K562 (cell line): ENCODE measurements around the gene CLN5. TPM values are rescaled to one million over a fixed set of nuclear protein-coding genes. Genes with fewer than 3 reads are reported as not detected.

Source experiments
- ATAC-seq: fragments of 200-7000 bp; cut with Tn5 transposase; 3 replicates; pipeline ENCODE4 v1.9.1; 2020; ENCODE audit warnings: moderate library complexity
- BruUV-seq: library from RNA; stranded (reverse); fragments of 400-500 nt; replicated peaks from 2 replicates; lab custom pipeline; 2021; lab: Mats Ljungman, UMichigan
- CTCF ChIA-PET: fragments of 300-600 bp; formaldehyde crosslinking; extraction: SDS; loops from one replicate; lab custom pipeline; 2021; ENCODE audit warnings: low intra/inter-chr PET ratio; lab: Yijun Ruan, JAX
- POLR2A ChIA-PET: fragments of 300-600, 350-650 bp; sonication (Branson Sonifier 250); formaldehyde crosslinking; extraction: SDS; loops from one replicate; lab custom pipeline; 2021; ENCODE audit warnings: antibody characterized with exemption, inconsistent platforms; lab: Yijun Ruan, JAX
- DNase-seq, 4 experiments: peaks; one replicate each; pipeline versions ENCODE4 v3.0.0 to v3.0.0-alpha.2; 2011 to 2018; ENCODE audit warnings: low spot score in 3 of 4, mixed read lengths in 3 of 4; ENCODE audit errors: extremely low read depth in 1 of 4
- FAIRE-seq: peaks from 2 replicates; lab custom pipeline; 2011; peaks lifted over from hg19 to GRCh38; lab: Jason Lieb, UNC
- H2AFZ ChIP-seq: 2 replicates; pipeline ENCODE4 v1.6.0; 2011; ENCODE audit warnings: low read depth, low read length, control low read depth, inconsistent platforms
- H3K27ac ChIP-seq: fragments of 200-600 bp; 3 replicates; pipeline ENCODE4 v1.8.0; 2011; ENCODE audit warnings: low read depth, mild to moderate bottlenecking, control low read depth, inconsistent platforms, low read length, moderate library complexity, mixed read lengths; ENCODE audit errors: extremely low read depth
- H3K27me3 ChIP-seq, 2 experiments: fragments of 300-600 bp in 1 of 2; 2 replicates in 1 of 2; 3 replicates in 1 of 2; pipeline versions ENCODE4 v1.6.0 to v1.8.0; 2011; ENCODE audit warnings: inconsistent platforms in 2 of 2, low read length in 2 of 2, mild to moderate bottlenecking in 1 of 2, mixed read lengths in 1 of 2, moderate library complexity in 1 of 2; ENCODE audit not compliant: control insufficient read depth in 2 of 2, insufficient read depth in 2 of 2
- H3K36me3 ChIP-seq: fragments of 300-600 bp; 3 replicates; pipeline ENCODE4 v1.8.0; 2011; ENCODE audit warnings: mild to moderate bottlenecking, low read length, inconsistent platforms; ENCODE audit not compliant: control insufficient read depth, insufficient read depth
- H3K4me1 ChIP-seq, 2 experiments: fragments of 200-600 bp in 1 of 2; replicated peaks in 1 of 2; 2 replicates in 1 of 2; 3 replicates in 1 of 2; pipeline versions ENCODE4 v1.5.1 to v1.8.0; 2011; ENCODE audit warnings: inconsistent platforms in 2 of 2, low read length in 2 of 2, mild to moderate bottlenecking in 1 of 2, mixed read lengths in 1 of 2, moderate library complexity in 1 of 2; ENCODE audit not compliant: control insufficient read depth in 2 of 2, insufficient read depth in 2 of 2
- H3K4me2 ChIP-seq: 2 replicates; pipeline ENCODE4 v1.6.1; 2011; ENCODE audit warnings: low read length, control low read depth, inconsistent platforms, mixed read lengths; ENCODE audit not compliant: insufficient read depth
- H3K4me3 ChIP-seq: fragments of 200-600 bp; sonication (generic), shearing (Covaris generic); 2 replicates; pipeline ENCODE4 v1.5.1; 2016; ENCODE audit warnings: control low read depth, inconsistent platforms
- H3K79me2 ChIP-seq: fragments of 200-600 bp; 3 replicates; pipeline ENCODE4 v1.8.0; 2011; ENCODE audit warnings: low read length, inconsistent platforms; ENCODE audit not compliant: control insufficient read depth, insufficient read depth
- H3K9ac ChIP-seq, 2 experiments: 2 replicates each; pipeline versions ENCODE4 v1.6.0 to v1.6.1; 2011; ENCODE audit warnings: low read depth in 2 of 2, low read length in 2 of 2, control low read depth in 1 of 2, inconsistent platforms in 1 of 2, mild to moderate bottlenecking in 1 of 2, mixed read lengths in 1 of 2; ENCODE audit not compliant: insufficient read depth in 1 of 2
- H3K9me1 ChIP-seq: one replicate; pipeline ENCODE4 v1.6.0; 2011; ENCODE audit warnings: inconsistent platforms, mild to moderate bottlenecking, low read length, moderate library complexity; ENCODE audit not compliant: control insufficient read depth, insufficient read depth
- H3K9me3 ChIP-seq: replicated peaks from 2 replicates; pipeline ENCODE4 v1.5.1; 2011; ENCODE audit warnings: low read depth, low read length, inconsistent platforms; ENCODE audit not compliant: control insufficient read depth, insufficient read depth
- H4K20me1 ChIP-seq: replicated peaks from 2 replicates; pipeline ENCODE4 v1.6.1; 2011; ENCODE audit warnings: low read length, inconsistent platforms, mixed read lengths; ENCODE audit not compliant: control insufficient read depth, insufficient read depth
- FOXM1 ChIP-seq, 2 experiments: fragments of 450-650 bp in 1 of 2; sonication (generic) in 1 of 2; formaldehyde crosslinking in 1 of 2; IDR thresholded peaks; 2 replicates each; pipeline versions ENCODE4 v1.6.1 to v1.9.0; 2017 to 2022; ENCODE audit warnings: low read depth in 2 of 2, mild to moderate bottlenecking in 2 of 2, missing genetic modification reagents in 1 of 2, moderate library complexity in 1 of 2
- KDM5B ChIP-seq: fragments of 200-600 bp; sonication (generic); IDR thresholded peaks from 2 replicates; pipeline ENCODE4 v1.6.1; 2012; ENCODE audit warnings: low read depth, mild to moderate bottlenecking, moderate library complexity, low read length, control low read depth, inconsistent platforms; ENCODE audit not compliant: insufficient replicate concordance
- MBD2 ChIP-seq: sonication (generic); IDR thresholded peaks from 2 replicates; pipeline ENCODE4 v1.6.1; 2016; ENCODE audit warnings: low read depth, borderline replicate concordance
- MECOM ChIP-seq: fragments of 250-450 bp; sonication (Bioruptor Pico); IDR thresholded peaks from 2 replicates; pipeline ENCODE4 v1.8.0; 2022; ENCODE audit warnings: inconsistent platforms
- PRMT5 ChIP-seq: sonication (generic); formaldehyde crosslinking; IDR thresholded peaks from 2 replicates; pipeline ENCODE4 v1.5.0; 2020; ENCODE audit warnings: missing genetic modification reagents
- RFX7 ChIP-seq: fragments of 250-450 bp; sonication (Bioruptor Pico); IDR thresholded peaks from 2 replicates; pipeline ENCODE4 v1.5.1; 2021; ENCODE audit warnings: mild to moderate bottlenecking
- TEAD2 ChIP-seq: fragments of 450-650 bp; IDR thresholded peaks from 2 replicates; pipeline ENCODE4 v1.6.1; 2016; ENCODE audit warnings: missing genetic modification characterization, control low read depth, missing compliant biosample characterization
- ZNF507 ChIP-seq: conservative IDR thresholded peaks from 2 replicates; pipeline ENCODE4 v1.6.1; 2017; ENCODE audit warnings: missing genetic modification characterization, missing compliant biosample characterization
- ZNF830 ChIP-seq: fragments of 250-450 bp; sonication (Bioruptor Pico); IDR thresholded peaks from 2 replicates; pipeline ENCODE4 v1.5.0; 2021; ENCODE audit warnings: mild to moderate bottlenecking
- WGBS: fragments of 100-300 bp; shearing (Covaris generic); methylation state at CpG from one replicate; pipeline ENCODE4 v1.1.6; 2016; ENCODE audit warnings: low coverage, mixed read lengths; ENCODE audit not compliant: insufficient coverage; ENCODE audit errors: missing lambda C conversion rate; 5-methylcytosine and 5-hydroxymethylcytosine counted together
- in situ Hi-C: fragments of 300-500 bp; cut with MboI; formaldehyde crosslinking; loops from 4 replicates; pipeline ENCODE4 v1.15.0; 2018; ENCODE audit warnings: inconsistent platforms, mixed read lengths
- intact Hi-C: fragments of 100-400 bp; cut with micrococcal nuclease; formaldehyde crosslinking; loops from 2 replicates; pipeline ENCODE4 v1.14.2; 2022
- polyA plus RNA-seq, 8 experiments: library from polyadenylated mRNA; depleted of rRNA in 4 of 8; stranded (reverse) in 5 of 8; unstranded in 3 of 8; fragments of >200 nt; fragmentation: Nextera tagmentation in 2 of 8; fragmentation: Illumina TruSeq in 1 of 8; extraction: Ambion mirVana in 2 of 8; extraction: Trizol in 1 of 8; gene quantifications; 2 replicates each; pipeline versions ENCODE4 v1.2.1 to v1.2.3, GENCODE V29; 2011 to 2014; ENCODE audit warnings: inconsistent platforms in 1 of 8, missing spikeins in 1 of 8
- total RNA-seq, 7 experiments: library from RNA; depleted of rRNA in 6 of 7; stranded (reverse); fragments of >200 nt in 6 of 7; fragmentation: Illumina TruSeq in 2 of 7; extraction: Trizol in 2 of 7; gene quantifications; 2 replicates each; pipeline versions ENCODE4 v1.2.1 to v1.2.3, GENCODE V29; 2011 to 2021; ENCODE audit warnings: low replicate concordance in 1 of 7
- TF ChIP-seq, protein P1 (sequence below): fragments of 250-450 bp; sonication (Bioruptor Pico); IDR thresholded peaks from 2 replicates; pipeline ENCODE4 v1.4.0; 2020; ENCODE audit warnings: mild to moderate bottlenecking, moderate library complexity

CLN5 gene
- total and polyA plus RNA-seq, 9 of the 15 experiments (the other 6 are each of a cell fraction or from before 2014, with no cell fraction given): 4.6 to 11.5 (median 7.2) TPM

- in situ Hi-C loops: no loop called here
These were observed 23.2 kb downstream of the CLN5 start for GRCh38 chr13:77014906-77015685.

More at GRCh38 chr13:77014906-77015685, 23.2 kb downstream of the CLN5 start:
- H3K4me2 ChIP-seq: no peak overlapping the region
- H3K27ac ChIP-seq: no peak overlapping the region
- no TSS peak for BruUV-seq
- H3K4me3 ChIP-seq: no peak overlapping the region
- H3K9me1 ChIP-seq: no peaks in the 10 kb centered on the region
- H3K27me3 ChIP-seq: no peaks in the 10 kb centered on the region
- no peaks in the 10 kb centered on the region for H3K9me3 ChIP-seq
- H3K9ac ChIP-seq: no peak overlapping the region
- H3K4me1 ChIP-seq: no peaks in the 10 kb centered on the region
- no peak for FAIRE-seq
- H2AFZ ChIP-seq: no peak overlapping the region
- no peak for DNase-seq
- ChIA-PET CTCF (no interaction called here), POLR2A (interaction anchor here (0.7 to 1.6 kb wide), 4 partner anchors 10 to 221 kb away, joined by 3 to 5 read pairs (median 3); partner anchors contain the start of gene FBXL3)
- no peaks in the 10 kb centered on the region for H4K20me1 ChIP-seq
- peaks cover 12% of the 10 kb centered on the region for H3K79me2 ChIP-seq
- ATAC-seq: no peak
- WGBS: 100% methylated on average over 2 of the region's 2 CpGs
- intact Hi-C loops: no loop called here
- H3K36me3 ChIP-seq: peaks cover 81% of the 10 kb centered on the region
- TF ChIP-seq ZNF507 (tag) (no peak), ZNF830 (no peak), KDM5B (no peak), PRMT5 (CRISPR knock-in tag) (no peak), MBD2 (no peak), RFX7 (CRISPR knock-in tag) (no peak), MECOM (CRISPR knock-in tag) (no peak), TEAD2 (tag) (no peak), FOXM1 (IDR thresholded peaks at IDR 0.05; ENCODE audit: low read depth) (no peak), FOXM1 (CRISPR knock-in tag; IDR thresholded peaks at IDR 0.05; ENCODE audit: low read depth) (no peak)
- TF ChIP-seq, protein P1, sequence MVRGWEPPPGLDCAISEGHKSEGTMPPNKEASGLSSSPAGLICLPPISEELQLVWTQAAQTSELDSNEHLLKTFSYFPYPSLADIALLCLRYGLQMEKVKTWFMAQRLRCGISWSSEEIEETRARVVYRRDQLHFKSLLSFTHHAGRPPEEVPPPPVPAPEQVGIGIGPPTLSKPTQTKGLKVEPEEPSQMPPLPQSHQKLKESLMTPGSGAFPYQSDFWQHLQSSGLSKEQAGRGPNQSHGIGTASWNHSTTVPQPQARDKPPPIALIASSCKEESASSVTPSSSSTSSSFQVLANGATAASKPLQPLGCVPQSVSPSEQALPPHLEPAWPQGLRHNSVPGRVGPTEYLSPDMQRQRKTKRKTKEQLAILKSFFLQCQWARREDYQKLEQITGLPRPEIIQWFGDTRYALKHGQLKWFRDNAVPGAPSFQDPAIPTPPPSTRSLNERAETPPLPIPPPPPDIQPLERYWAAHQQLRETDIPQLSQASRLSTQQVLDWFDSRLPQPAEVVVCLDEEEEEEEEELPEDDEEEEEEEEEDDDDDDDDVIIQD (CRISPR knock-in tag): no peak
